Endothelial cell of umbilical vein (primary cell): ENCODE results near the gene GARIN5B. TPM values are rescaled to one million over a fixed set of nuclear protein-coding genes. Genes with fewer than 3 reads are reported as not detected.

ENCODE experiments used
- BruUV-seq: library from RNA; stranded (reverse); fragments of 400-500 nt; replicated peaks from 2 replicates; lab custom pipeline; 2021; lab: Mats Ljungman, UMichigan
- CTCF ChIA-PET: fragments of 300-600, 350-600 bp; sonication (Branson Sonifier 250); formaldehyde crosslinking; loops from one replicate; lab custom pipeline; 2021; ENCODE audit warnings: antibody characterized with exemption, inconsistent platforms; lab: Charles Lee
- POLR2A ChIA-PET: fragments of 300-600, 350-600 bp; sonication (Branson Sonifier 250); formaldehyde crosslinking; loops from one replicate; lab custom pipeline; 2021; ENCODE audit warnings: antibody characterized with exemption, inconsistent platforms; lab: Charles Lee
- DNase-seq: peaks from one replicate; pipeline ENCODE4 v3.0.0-alpha.2; 2011; ENCODE audit warnings: low read depth, low spot score
- FAIRE-seq: peaks from 2 replicates; lab custom pipeline; 2011; peaks lifted over from hg19 to GRCh38; lab: Jason Lieb, UNC
- H2AFZ ChIP-seq: 2 replicates; pipeline ENCODE4 v1.6.0; 2012; ENCODE audit warnings: low read depth, low read length, control low read depth, inconsistent platforms
- H3K27ac ChIP-seq: 2 replicates; pipeline ENCODE4 v1.5.1; 2011; ENCODE audit warnings: low read depth, mild to moderate bottlenecking, control low read depth, low read length, moderate library complexity; ENCODE audit not compliant: insufficient read depth
- H3K27me3 ChIP-seq, 2 experiments: 2 replicates each; pipeline versions ENCODE4 v1.6.0 to v1.6.1; 2011; ENCODE audit warnings: low read length in 2 of 2, mixed read lengths in 1 of 2; ENCODE audit not compliant: control insufficient read depth in 2 of 2, insufficient read depth in 2 of 2
- H3K36me3 ChIP-seq, 2 experiments: 2 replicates in 1 of 2; 3 replicates in 1 of 2; pipeline ENCODE4 v1.5.1; 2011; ENCODE audit warnings: low read length in 2 of 2, mild to moderate bottlenecking in 1 of 2, moderate library complexity in 1 of 2; ENCODE audit not compliant: control insufficient read depth in 2 of 2, insufficient read depth in 2 of 2; ENCODE audit errors: extremely low read depth in 1 of 2
- H3K4me1 ChIP-seq: 3 replicates; pipeline ENCODE4 v1.5.1; 2011; ENCODE audit warnings: mild to moderate bottlenecking, low read length; ENCODE audit not compliant: control insufficient read depth, insufficient read depth; ENCODE audit errors: extremely low read depth
- H3K4me2 ChIP-seq: 2 replicates; pipeline ENCODE4 v1.6.1; 2011; ENCODE audit warnings: low read length, control low read depth, mixed read lengths; ENCODE audit not compliant: insufficient read depth
- H3K4me3 ChIP-seq, 3 experiments: fragments of 200-600 bp in 1 of 3; sonication (generic), shearing (Covaris generic) in 1 of 3; replicated peaks in 1 of 3; 2 replicates each; pipeline ENCODE4 v1.5.1; 2011 to 2016; ENCODE audit warnings: control low read depth in 3 of 3, low read length in 3 of 3, mild to moderate bottlenecking in 2 of 3, inconsistent platforms in 1 of 3, low read depth in 1 of 3, moderate library complexity in 1 of 3; ENCODE audit not compliant: insufficient read depth in 1 of 3
- H3K79me2 ChIP-seq: 2 replicates; pipeline ENCODE4 v1.6.0; 2012; ENCODE audit warnings: low read length, inconsistent platforms; ENCODE audit not compliant: control insufficient read depth, insufficient read depth
- H3K9ac ChIP-seq: replicated peaks from 2 replicates; pipeline ENCODE3; 2011; ENCODE audit warnings: low read length, control low read depth; ENCODE audit not compliant: insufficient read depth; ENCODE audit errors: extremely low read depth
- H3K9me1 ChIP-seq: replicated peaks from 3 replicates; pipeline ENCODE4 v1.6.0; 2011; ENCODE audit warnings: mild to moderate bottlenecking, low read length; ENCODE audit not compliant: control insufficient read depth, insufficient read depth; ENCODE audit errors: extremely low read depth
- H3K9me3 ChIP-seq: replicated peaks from 2 replicates; pipeline ENCODE4 v1.5.1; 2012; ENCODE audit warnings: low read length, inconsistent platforms; ENCODE audit not compliant: control insufficient read depth, insufficient read depth
- H4K20me1 ChIP-seq: replicated peaks from 2 replicates; pipeline ENCODE3; 2011; ENCODE audit warnings: mild to moderate bottlenecking, low read length; ENCODE audit not compliant: control insufficient read depth, insufficient read depth; ENCODE audit errors: extremely low read depth
- EZH2 ChIP-seq: IDR thresholded peaks from 2 replicates; pipeline ENCODE4 v1.6.1; 2012; ENCODE audit warnings: borderline replicate concordance, low read depth, mild to moderate bottlenecking, moderate library complexity, low read length, inconsistent platforms; ENCODE audit not compliant: severe bottlenecking
- FOS ChIP-seq: IDR thresholded peaks from 2 replicates; pipeline ENCODE4 v1.6.1; 2011; ENCODE audit warnings: mild to moderate bottlenecking, low read length, moderate library complexity, borderline replicate concordance; ENCODE audit not compliant: insufficient read depth
- GATA2 ChIP-seq: IDR thresholded peaks from 2 replicates; pipeline ENCODE4 v1.7.0; 2011; ENCODE audit warnings: low read depth, mild to moderate bottlenecking, moderate library complexity, mixed read lengths, low read length; ENCODE audit not compliant: insufficient read length, insufficient read depth
- JUN ChIP-seq: IDR thresholded peaks from 2 replicates; pipeline ENCODE4 v1.6.1; 2011; ENCODE audit warnings: borderline replicate concordance, low read depth; ENCODE audit not compliant: insufficient read length, insufficient read depth
- MYC ChIP-seq: IDR thresholded peaks from one replicate; pipeline ENCODE4 v1.6.1; 2011; ENCODE audit warnings: mild to moderate bottlenecking, low read depth, low read length
- POLR2A ChIP-seq: IDR thresholded peaks from 2 replicates; pipeline ENCODE4 v1.6.1; 2012; ENCODE audit warnings: low read depth, mild to moderate bottlenecking, control low read depth, low read length
- POLR2AphosphoS5 ChIP-seq: IDR thresholded peaks from 2 replicates; pipeline ENCODE4 v1.6.1; 2012; ENCODE audit warnings: low read depth, mild to moderate bottlenecking, control low read depth, low read length, moderate library complexity; ENCODE audit not compliant: insufficient read depth
- dilution Hi-C: fragments of 300-500 bp; cut with MboI; formaldehyde crosslinking; loops from one replicate; pipeline ENCODE4 v1.15.0; 2019; ENCODE audit warnings: low sequenced_read_pairs; ENCODE audit not compliant: extremely low pct_ligation_motif_present
- intact Hi-C: fragments of 100-400 bp; cut with micrococcal nuclease; formaldehyde crosslinking; loops from one replicate; pipeline ENCODE4 v1.10.0; 2022
- polyA plus RNA-seq, 4 experiments: library from polyadenylated mRNA; depleted of rRNA in 3 of 4; stranded (reverse) in 3 of 4; unstranded in 1 of 4; fragments of >200 nt; gene quantifications; 2 replicates each; pipeline versions ENCODE4 v1.2.1 to v1.2.3, GENCODE V29; 2011 to 2012; ENCODE audit warnings: missing spikeins in 1 of 4
- total RNA-seq: library from RNA; stranded (reverse); gene quantifications from 2 replicates; pipeline ENCODE4 v1.2.3, GENCODE V29; 2021
- TF ChIP-seq, protein P1 (sequence below): IDR thresholded peaks from 2 replicates; pipeline ENCODE4 v1.6.1; 2011; ENCODE audit not compliant: insufficient read depth, insufficient read length
- TF ChIP-seq, protein P2 (sequence below), 2 donors: IDR thresholded peaks; 1 replicate in 1 of 2; 2 replicates in 1 of 2; pipeline ENCODE4 v1.5.1; 2011; ENCODE audit warnings: low read length in 2 of 2, mild to moderate bottlenecking in 2 of 2, moderate library complexity in 2 of 2, control low read depth in 1 of 2, inconsistent platforms in 1 of 2, low read depth in 1 of 2; ENCODE audit not compliant: insufficient read depth in 1 of 2; ENCODE audit errors: extremely low read depth in 1 of 2

Gene GARIN5B
- total and polyA plus RNA-seq, 2 donors (not counting 3 experiments of a cell fraction or from before 2014, with no cell fraction given) = not detected

DNA sequence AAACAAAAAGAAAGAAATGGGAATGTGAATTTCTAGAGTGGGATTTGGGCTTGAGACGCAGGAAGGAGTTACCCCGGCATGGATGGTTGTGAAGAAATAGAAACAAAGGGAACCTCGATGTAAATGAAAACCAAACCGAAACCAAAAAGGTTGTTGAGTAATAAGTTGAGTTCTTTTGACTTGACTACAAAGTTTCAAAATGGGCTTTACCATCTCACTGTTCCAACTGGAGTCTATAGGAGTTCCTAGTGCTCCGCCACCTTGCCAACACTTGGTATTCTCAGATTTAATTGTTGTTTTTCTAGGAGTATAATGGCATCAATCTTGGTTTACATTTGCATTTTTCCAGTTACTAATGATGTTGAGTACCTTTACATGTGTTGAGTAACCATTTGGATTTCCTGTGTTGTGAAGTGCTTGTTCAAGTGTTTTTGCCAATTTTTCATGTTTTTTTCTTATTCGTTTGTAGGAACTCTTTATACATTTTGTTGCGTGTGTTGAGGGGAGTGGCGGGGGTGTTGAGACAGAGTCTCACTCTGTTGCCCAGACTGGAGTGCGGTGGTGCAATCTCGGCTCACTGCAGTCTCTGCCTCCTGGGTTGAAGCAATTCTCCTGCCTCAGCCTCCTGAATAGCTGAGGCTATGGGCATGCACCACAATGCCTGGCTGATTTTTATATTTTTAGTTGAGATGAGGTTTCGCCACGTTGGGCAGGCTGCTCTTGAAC is 35.3 kb upstream of the GARIN5B start:
- H3K27ac ChIP-seq = no peak overlapping the region
- no TSS peak for BruUV-seq
- CTCF ChIA-PET = interaction anchor here (1.1 to 1.2 kb wide), 2 partner anchors 9 to 106 kb away, joined by 3 read pairs; partner anchors contain the start of gene UBE2S
- dilution Hi-C loops (no loop called here), intact Hi-C loops (no loop called here)
- H3K79me2 ChIP-seq = peaks cover 18% of the 10 kb centered on the region
- no peaks in the 10 kb centered on the region for H3K27me3 ChIP-seq
- no peak overlapping the region for H3K9ac ChIP-seq
- no peak overlapping the region for H3K4me2 ChIP-seq
- H4K20me1 ChIP-seq = no peaks in the 10 kb centered on the region
- peaks cover 17 to 18% of the 10 kb centered on the region in 2 experiments for H3K36me3 ChIP-seq
- DNase-seq = no peak
- TF ChIP-seq GATA2 = no peak
- TF ChIP-seq EZH2 = no peak
- no peak for TF ChIP-seq POLR2AphosphoS5
- no peak for TF ChIP-seq MYC
- TF ChIP-seq, protein P1, sequence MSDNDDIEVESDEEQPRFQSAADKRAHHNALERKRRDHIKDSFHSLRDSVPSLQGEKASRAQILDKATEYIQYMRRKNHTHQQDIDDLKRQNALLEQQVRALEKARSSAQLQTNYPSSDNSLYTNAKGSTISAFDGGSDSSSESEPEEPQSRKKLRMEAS = no peak
- no peak for TF ChIP-seq POLR2A
- no peak for TF ChIP-seq FOS
- TF ChIP-seq, protein P2, sequence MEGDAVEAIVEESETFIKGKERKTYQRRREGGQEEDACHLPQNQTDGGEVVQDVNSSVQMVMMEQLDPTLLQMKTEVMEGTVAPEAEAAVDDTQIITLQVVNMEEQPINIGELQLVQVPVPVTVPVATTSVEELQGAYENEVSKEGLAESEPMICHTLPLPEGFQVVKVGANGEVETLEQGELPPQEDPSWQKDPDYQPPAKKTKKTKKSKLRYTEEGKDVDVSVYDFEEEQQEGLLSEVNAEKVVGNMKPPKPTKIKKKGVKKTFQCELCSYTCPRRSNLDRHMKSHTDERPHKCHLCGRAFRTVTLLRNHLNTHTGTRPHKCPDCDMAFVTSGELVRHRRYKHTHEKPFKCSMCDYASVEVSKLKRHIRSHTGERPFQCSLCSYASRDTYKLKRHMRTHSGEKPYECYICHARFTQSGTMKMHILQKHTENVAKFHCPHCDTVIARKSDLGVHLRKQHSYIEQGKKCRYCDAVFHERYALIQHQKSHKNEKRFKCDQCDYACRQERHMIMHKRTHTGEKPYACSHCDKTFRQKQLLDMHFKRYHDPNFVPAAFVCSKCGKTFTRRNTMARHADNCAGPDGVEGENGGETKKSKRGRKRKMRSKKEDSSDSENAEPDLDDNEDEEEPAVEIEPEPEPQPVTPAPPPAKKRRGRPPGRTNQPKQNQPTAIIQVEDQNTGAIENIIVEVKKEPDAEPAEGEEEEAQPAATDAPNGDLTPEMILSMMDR (IDR thresholded peaks at IDR 0.05; ENCODE audit: extremely low read depth in 1 of 2, insufficient read depth in 1 of 2, low read depth in 1 of 2, low read length in 2 of 2) = no peak
- no peak for TF ChIP-seq JUN
- H3K4me3 ChIP-seq = no peak overlapping the region
- POLR2A ChIA-PET = no interaction called here
- H3K4me1 ChIP-seq = no peaks in the 10 kb centered on the region
- no peaks in the 10 kb centered on the region for H3K9me1 ChIP-seq
- no peaks in the 10 kb centered on the region for H3K9me3 ChIP-seq
- H2AFZ ChIP-seq = no peak overlapping the region
- no peak for FAIRE-seq
